Measurements from ENCODE around the gene TENM3. TPM values are rescaled to one million over a fixed set of nuclear protein-coding genes. Genes with fewer than 3 reads are reported as not detected.
A peak's percentile ranks its signal among the peaks of the same experiment; 100 is the strongest.
"Not testable (repeated sequence)": the region's sequence is repeated elsewhere in the genome, so short reads cannot be mapped to it uniquely, and the experiment has no call there.

Gene TENM3
- total RNA-seq, 4 donors from 2014 or later: 5.9 to 61.5 (median 24.6) TPM

- DNase-seq: no peak
- Histone ChIP-seq H3K4me1 (no peaks in the 10 kb centered on the region), H3K4me3 (no peak overlapping the region), H3K27me3 (no peaks in the 10 kb centered on the region), H3K36me3 (no peaks in the 10 kb centered on the region), H3K27ac (no peak overlapping the region), H3K9me3 (no peaks in the 10 kb centered on the region)
- intact Hi-C loops (cut with DNase I; ENCODE audit: low total_unique reads): no loop called here
- no peak for TF ChIP-seq POLR2A (IDR thresholded peaks at IDR 0.05)
These were observed 4.8 kb upstream of the TENM3 start for GRCh38 chr4:182238355-182238931.

- TF ChIP-seq CTCF (IDR thresholded peaks at IDR 0.05) (no peak), POLR2A (IDR thresholded peaks at IDR 0.05) (no peak)
- no peaks in the 10 kb centered on the region for H3K9me3 ChIP-seq
- H3K27ac ChIP-seq: no peak overlapping the region
These were observed 2.8 kb upstream of the TENM3 start for GRCh38 chr4:182240161-182241130.

GRCh38 chr4:182242260-182242659 is 942 bp upstream of the TENM3 start:
- H3K36me3 ChIP-seq; intact Hi-C loops (cut with DNase I; ENCODE audit: low total_unique reads); H3K27me3 ChIP-seq; H3K9me3 ChIP-seq; H3K27ac ChIP-seq; H3K4me1 ChIP-seq; DNase-seq; H3K4me3 ChIP-seq: not testable (repeated sequence)

More at GRCh38 chr4:182240161-182241130, 2.8 kb upstream of the TENM3 start:
- Histone ChIP-seq H3K36me3 (no peaks in the 10 kb centered on the region), H3K27me3 (no peaks in the 10 kb centered on the region), H3K4me3 (no peak overlapping the region), H3K4me1 (no peaks in the 10 kb centered on the region)
- peak in 1 of 2 donors; percentile 16 for DNase-seq
- intact Hi-C loops (cut with DNase I; ENCODE audit: low total_unique reads): no loop called here

- no peak overlapping the region for H3K27ac ChIP-seq
- TF ChIP-seq POLR2A (IDR thresholded peaks at IDR 0.05) (no peak), CTCF (IDR thresholded peaks at IDR 0.05) (no peak)
- H3K27me3 ChIP-seq: no peaks in the 10 kb centered on the region
- intact Hi-C loops (cut with DNase I; ENCODE audit: low total_unique reads): no loop called here
- DNase-seq: no peak
- H3K4me3 ChIP-seq: no peak overlapping the region
- H3K4me1 ChIP-seq: no peaks in the 10 kb centered on the region
- no peaks in the 10 kb centered on the region for H3K9me3 ChIP-seq
- H3K36me3 ChIP-seq: no peaks in the 10 kb centered on the region
These were observed 415 bp upstream of the TENM3 start for GRCh38 chr4:182242787-182243186.

GRCh38 chr4:182245041-182245440 is 1.8 kb downstream of the TENM3 start:
- Histone ChIP-seq H3K4me3 (no peak overlapping the region), H3K9me3 (no peaks in the 10 kb centered on the region), H3K36me3 (no peaks in the 10 kb centered on the region), H3K4me1 (no peaks in the 10 kb centered on the region), H3K27me3 (no peaks in the 10 kb centered on the region), H3K27ac (no peak overlapping the region)
- intact Hi-C loops (cut with DNase I; ENCODE audit: low total_unique reads): no loop called here
- no peak for DNase-seq
- TF ChIP-seq CTCF (IDR thresholded peaks at IDR 0.05) (no peak), POLR2A (IDR thresholded peaks at IDR 0.05) (no peak)

- H3K36me3 ChIP-seq: no peaks in the 10 kb centered on the region
- H3K27me3 ChIP-seq: no peaks in the 10 kb centered on the region
- H3K27ac ChIP-seq: no peak overlapping the region
- intact Hi-C loops (cut with DNase I; ENCODE audit: low total_unique reads): no loop called here
- H3K4me1 ChIP-seq: no peaks in the 10 kb centered on the region
- H3K4me3 ChIP-seq: no peak overlapping the region
- no peak for TF ChIP-seq CTCF (IDR thresholded peaks at IDR 0.05)
- no peak for TF ChIP-seq POLR2A (IDR thresholded peaks at IDR 0.05)
- H3K9me3 ChIP-seq: no peaks in the 10 kb centered on the region
- no peak for DNase-seq
These were observed 2.5 kb downstream of the TENM3 start for GRCh38 chr4:182245541-182246215.

Measured in uterus (tissue), 4 donors.